KMS-11 (cell line): ENCODE results near the gene USP38.
"Not testable (repeated sequence)": the region's sequence is repeated elsewhere in the genome, so short reads cannot be mapped to it uniquely, and the experiment has no call there.

Source experiments
- H2AFZ ChIP-seq: fragments of 200-600 bp; sonication (generic); 2 replicates; pipeline ENCODE4 v1.6.1; 2016; ENCODE audit warnings: antibody characterized with exemption, mixed run types, low read depth
- H3K27ac ChIP-seq: fragments of 200-600 bp; sonication (generic); 2 replicates; pipeline ENCODE4 v1.6.1; 2016; ENCODE audit warnings: mild to moderate bottlenecking, mixed run types
- H3K27me3 ChIP-seq: fragments of 200-600 bp; sonication (generic); 2 replicates; pipeline ENCODE4 v1.6.1; 2017; ENCODE audit warnings: mild to moderate bottlenecking, low read depth, mixed run types, moderate library complexity; ENCODE audit not compliant: insufficient read depth
- H3K36me3 ChIP-seq: fragments of 200-600 bp; sonication (generic); 2 replicates; pipeline ENCODE4 v1.6.1; 2017; ENCODE audit warnings: mild to moderate bottlenecking, mixed run types; ENCODE audit not compliant: insufficient read depth
- H3K4me1 ChIP-seq: fragments of 200-600 bp; sonication (generic); 2 replicates; pipeline ENCODE4 v1.6.1; 2016; ENCODE audit warnings: mild to moderate bottlenecking, low read depth, mixed run types; ENCODE audit not compliant: poor library complexity, severe bottlenecking
- H3K4me2 ChIP-seq: fragments of 200-600 bp; sonication (generic); 2 replicates; pipeline ENCODE4 v1.7.0; 2016; ENCODE audit warnings: mild to moderate bottlenecking, mixed run types
- H3K4me3 ChIP-seq: fragments of 200-600 bp; sonication (generic); IDR thresholded peaks from 2 replicates; pipeline ENCODE4 v1.6.1; 2017; ENCODE audit warnings: low read depth, low read length, mixed read lengths; ENCODE audit not compliant: insufficient read depth
- H3K79me2 ChIP-seq: fragments of 200-600 bp; sonication (generic); 2 replicates; pipeline ENCODE4 v1.6.1; 2016; ENCODE audit warnings: low read depth, mixed run types; ENCODE audit not compliant: insufficient read depth
- H3K9ac ChIP-seq: fragments of 200-600 bp; sonication (generic); 2 replicates; pipeline ENCODE4 v1.6.1; 2016; ENCODE audit warnings: mild to moderate bottlenecking, mixed run types
- H4K20me1 ChIP-seq: fragments of 200-600 bp; sonication (generic); 2 replicates; pipeline ENCODE4 v1.6.1; 2016; ENCODE audit warnings: mild to moderate bottlenecking, mixed run types; ENCODE audit not compliant: insufficient read depth
- TF ChIP-seq, protein P1 (sequence below): fragments of 200-600 bp; sonication (generic); conservative IDR thresholded peaks from 2 replicates; pipeline ENCODE4 v1.6.1; 2017; ENCODE audit warnings: low read depth, mild to moderate bottlenecking, antibody characterized with exemption, low read length, moderate library complexity, mixed read lengths

The USP38 gene

GRCh38 chr4:143262838-143263237 is 78.1 kb downstream of the USP38 start:
- H3K4me1 ChIP-seq: no peaks in the 10 kb centered on the region
- H3K36me3 ChIP-seq: no peaks in the 10 kb centered on the region
- H4K20me1 ChIP-seq: no peaks in the 10 kb centered on the region
- no peak overlapping the region for H3K4me3 ChIP-seq
- H3K27me3 ChIP-seq: no peaks in the 10 kb centered on the region
- no peak overlapping the region for H3K27ac ChIP-seq
- H3K4me2 ChIP-seq: no peak overlapping the region
- H3K9ac ChIP-seq: no peak overlapping the region
- TF ChIP-seq, protein P1, sequence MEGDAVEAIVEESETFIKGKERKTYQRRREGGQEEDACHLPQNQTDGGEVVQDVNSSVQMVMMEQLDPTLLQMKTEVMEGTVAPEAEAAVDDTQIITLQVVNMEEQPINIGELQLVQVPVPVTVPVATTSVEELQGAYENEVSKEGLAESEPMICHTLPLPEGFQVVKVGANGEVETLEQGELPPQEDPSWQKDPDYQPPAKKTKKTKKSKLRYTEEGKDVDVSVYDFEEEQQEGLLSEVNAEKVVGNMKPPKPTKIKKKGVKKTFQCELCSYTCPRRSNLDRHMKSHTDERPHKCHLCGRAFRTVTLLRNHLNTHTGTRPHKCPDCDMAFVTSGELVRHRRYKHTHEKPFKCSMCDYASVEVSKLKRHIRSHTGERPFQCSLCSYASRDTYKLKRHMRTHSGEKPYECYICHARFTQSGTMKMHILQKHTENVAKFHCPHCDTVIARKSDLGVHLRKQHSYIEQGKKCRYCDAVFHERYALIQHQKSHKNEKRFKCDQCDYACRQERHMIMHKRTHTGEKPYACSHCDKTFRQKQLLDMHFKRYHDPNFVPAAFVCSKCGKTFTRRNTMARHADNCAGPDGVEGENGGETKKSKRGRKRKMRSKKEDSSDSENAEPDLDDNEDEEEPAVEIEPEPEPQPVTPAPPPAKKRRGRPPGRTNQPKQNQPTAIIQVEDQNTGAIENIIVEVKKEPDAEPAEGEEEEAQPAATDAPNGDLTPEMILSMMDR: no peak
- H3K79me2 ChIP-seq: no peaks in the 10 kb centered on the region
- H2AFZ ChIP-seq: no peak overlapping the region

GRCh38 chr4:143267690-143268089 is 83.0 kb downstream of the USP38 start:
- not testable (repeated sequence) for H2AFZ ChIP-seq, H3K9ac ChIP-seq, H3K27ac ChIP-seq, H3K36me3 ChIP-seq, H3K4me1 ChIP-seq, H3K79me2 ChIP-seq, H3K4me3 ChIP-seq, H3K27me3 ChIP-seq, H4K20me1 ChIP-seq, H3K4me2 ChIP-seq

DNA sequence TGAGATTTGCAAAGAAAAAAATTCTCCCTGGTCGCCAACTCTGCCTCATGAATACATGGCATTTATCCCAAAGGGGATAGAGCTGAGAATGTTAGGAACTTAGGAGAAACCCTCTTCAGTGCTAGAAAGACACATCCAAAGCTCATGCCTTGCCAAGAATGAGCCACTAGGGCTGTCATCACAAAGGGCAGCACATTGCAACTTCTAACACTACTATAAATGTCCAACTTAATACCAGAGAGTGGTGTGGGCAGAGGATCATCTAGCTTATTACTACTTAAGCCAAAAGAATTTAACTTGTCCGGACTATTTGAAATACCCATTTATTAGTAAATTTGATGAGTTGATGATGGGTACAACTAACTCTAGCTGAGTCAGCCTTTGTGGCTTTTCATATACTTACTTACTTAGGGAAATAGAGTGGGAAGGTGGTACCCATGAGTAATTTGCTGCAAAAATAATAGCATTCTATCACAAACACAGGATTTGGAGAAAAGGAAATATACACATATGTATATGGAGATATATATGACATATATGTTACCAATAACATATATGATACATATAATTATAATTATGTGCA is 85.6 kb downstream of the USP38 start:
- Histone ChIP-seq H3K27me3 (no peaks in the 10 kb centered on the region), H3K36me3 (no peaks in the 10 kb centered on the region), H3K9ac (no peak overlapping the region), H3K4me2 (no peak overlapping the region), H3K79me2 (no peaks in the 10 kb centered on the region), H2AFZ (no peak overlapping the region), H3K4me1 (no peaks in the 10 kb centered on the region), H4K20me1 (no peaks in the 10 kb centered on the region), H3K4me3 (no peak overlapping the region), H3K27ac (no peak overlapping the region)
- TF ChIP-seq, protein P1: no peak
